ENCODE results near the gene PITPNC1. TPM values are rescaled to one million over a fixed set of nuclear protein-coding genes. Genes with fewer than 3 reads are reported as not detected.
"Not testable (repeated sequence)": the region's sequence is repeated elsewhere in the genome, so short reads cannot be mapped to it uniquely, and the experiment has no call there.

PITPNC1 gene
- total RNA-seq, 1 donor from 2014 or later, result 40.3 TPM

GRCh38 chr17:67414559-67414958 is 37.5 kb downstream of the PITPNC1 start:
- Mint-ChIP-seq H3K36me3 (ENCODE audit: unreplicated experiment) (peaks cover 10% of the 10 kb centered on the region), H3K4me3 (ENCODE audit: unreplicated experiment) (no peak overlapping the region), H3K4me1 (ENCODE audit: low read depth, unreplicated experiment) (no peaks in the 10 kb centered on the region), H3K27me3 (ENCODE audit: unreplicated experiment) (no peaks in the 10 kb centered on the region), H3K9me3 (ENCODE audit: unreplicated experiment) (peaks cover 2% of the 10 kb centered on the region), H3K27ac (ENCODE audit: unreplicated experiment) (no peak overlapping the region)
- no peak for DNase-seq
- TF ChIP-seq CTCF (IDR thresholded peaks at IDR 0.05; ENCODE audit: partially characterized antibody, unreplicated experiment), result no peak

GRCh38 chr17:67415291-67415690 is 38.2 kb downstream of the PITPNC1 start:
- peaks cover 2% of the 10 kb centered on the region for H3K9me3 Mint-ChIP-seq (ENCODE audit: unreplicated experiment)
- TF ChIP-seq CTCF (IDR thresholded peaks at IDR 0.05; ENCODE audit: partially characterized antibody, unreplicated experiment), result no peak
- H3K27me3 Mint-ChIP-seq (ENCODE audit: unreplicated experiment), result peaks cover under 1% of the 10 kb centered on the region
- no peak for DNase-seq
- no peak overlapping the region for H3K27ac Mint-ChIP-seq (ENCODE audit: unreplicated experiment)
- H3K36me3 Mint-ChIP-seq (ENCODE audit: unreplicated experiment), result peaks cover 10% of the 10 kb centered on the region
- H3K4me3 Mint-ChIP-seq (ENCODE audit: unreplicated experiment), result no peak overlapping the region
- no peaks in the 10 kb centered on the region for H3K4me1 Mint-ChIP-seq (ENCODE audit: low read depth, unreplicated experiment)

- H3K36me3 Mint-ChIP-seq (ENCODE audit: unreplicated experiment), result peaks cover 10% of the 10 kb centered on the region
- H3K4me1 Mint-ChIP-seq (ENCODE audit: low read depth, unreplicated experiment), result no peaks in the 10 kb centered on the region
- H3K27me3 Mint-ChIP-seq (ENCODE audit: unreplicated experiment), result peaks cover 2% of the 10 kb centered on the region
- H3K27ac Mint-ChIP-seq (ENCODE audit: unreplicated experiment), result no peak overlapping the region
- TF ChIP-seq CTCF (IDR thresholded peaks at IDR 0.05; ENCODE audit: partially characterized antibody, unreplicated experiment), result no peak
- no peak for DNase-seq
- H3K9me3 Mint-ChIP-seq (ENCODE audit: unreplicated experiment), result peaks cover 2% of the 10 kb centered on the region
- H3K4me3 Mint-ChIP-seq (ENCODE audit: unreplicated experiment), result no peak overlapping the region
These were observed 40.4 kb downstream of the PITPNC1 start for GRCh38 chr17:67417507-67417906.

GRCh38 chr17:67420994-67421393 is 43.9 kb downstream of the PITPNC1 start:
- no peak overlapping the region for H3K27ac Mint-ChIP-seq (ENCODE audit: unreplicated experiment)
- H3K36me3 Mint-ChIP-seq (ENCODE audit: unreplicated experiment), result peaks cover 5% of the 10 kb centered on the region
- peaks cover 6% of the 10 kb centered on the region for H3K27me3 Mint-ChIP-seq (ENCODE audit: unreplicated experiment)
- H3K9me3 Mint-ChIP-seq (ENCODE audit: unreplicated experiment), result peaks cover 1% of the 10 kb centered on the region
- H3K4me1 Mint-ChIP-seq (ENCODE audit: low read depth, unreplicated experiment), result no peaks in the 10 kb centered on the region
- no peak for DNase-seq
- TF ChIP-seq CTCF (IDR thresholded peaks at IDR 0.05; ENCODE audit: partially characterized antibody, unreplicated experiment), result no peak
- no peak overlapping the region for H3K4me3 Mint-ChIP-seq (ENCODE audit: unreplicated experiment)

- TF ChIP-seq CTCF (IDR thresholded peaks at IDR 0.05; ENCODE audit: partially characterized antibody, unreplicated experiment), result no peak
- Mint-ChIP-seq H3K27ac (ENCODE audit: unreplicated experiment) (no peak overlapping the region), H3K4me3 (ENCODE audit: unreplicated experiment) (no peak overlapping the region), H3K9me3 (ENCODE audit: unreplicated experiment) (peaks cover 1% of the 10 kb centered on the region), H3K4me1 (ENCODE audit: low read depth, unreplicated experiment) (no peaks in the 10 kb centered on the region), H3K27me3 (ENCODE audit: unreplicated experiment) (peaks cover 6% of the 10 kb centered on the region), H3K36me3 (ENCODE audit: unreplicated experiment) (peaks cover 5% of the 10 kb centered on the region)
- no peak for DNase-seq
These were observed 44.8 kb downstream of the PITPNC1 start for GRCh38 chr17:67421869-67422273.

GRCh38 chr17:67422296-67422695 is 45.2 kb downstream of the PITPNC1 start:
- H3K4me1 Mint-ChIP-seq (ENCODE audit: low read depth, unreplicated experiment); H3K27ac Mint-ChIP-seq (ENCODE audit: unreplicated experiment); H3K9me3 Mint-ChIP-seq (ENCODE audit: unreplicated experiment); H3K4me3 Mint-ChIP-seq (ENCODE audit: unreplicated experiment); H3K27me3 Mint-ChIP-seq (ENCODE audit: unreplicated experiment); H3K36me3 Mint-ChIP-seq (ENCODE audit: unreplicated experiment); DNase-seq: not testable (repeated sequence)
